A673 (cell line): Measurements from ENCODE around the gene FRMD4B.

Experiments
- EZH2 ChIP-seq: fragments of 200-600 bp; sonication (generic); IDR thresholded peaks from 2 replicates; pipeline ENCODE4 v1.6.1; 2017; ENCODE audit warnings: borderline replicate concordance, low read depth, mild to moderate bottlenecking, mixed read lengths, antibody characterized with exemption, low read length; ENCODE audit not compliant: poor library complexity, severe bottlenecking
- TF ChIP-seq, protein P1 (sequence below): fragments of 300-800, 200-600 bp; sonication (generic); conservative IDR thresholded peaks from 2 replicates; pipeline ENCODE4 v1.5.1; 2017; ENCODE audit warnings: low read depth, mild to moderate bottlenecking, antibody characterized with exemption, low read length, moderate library complexity, mixed read lengths

DNA sequence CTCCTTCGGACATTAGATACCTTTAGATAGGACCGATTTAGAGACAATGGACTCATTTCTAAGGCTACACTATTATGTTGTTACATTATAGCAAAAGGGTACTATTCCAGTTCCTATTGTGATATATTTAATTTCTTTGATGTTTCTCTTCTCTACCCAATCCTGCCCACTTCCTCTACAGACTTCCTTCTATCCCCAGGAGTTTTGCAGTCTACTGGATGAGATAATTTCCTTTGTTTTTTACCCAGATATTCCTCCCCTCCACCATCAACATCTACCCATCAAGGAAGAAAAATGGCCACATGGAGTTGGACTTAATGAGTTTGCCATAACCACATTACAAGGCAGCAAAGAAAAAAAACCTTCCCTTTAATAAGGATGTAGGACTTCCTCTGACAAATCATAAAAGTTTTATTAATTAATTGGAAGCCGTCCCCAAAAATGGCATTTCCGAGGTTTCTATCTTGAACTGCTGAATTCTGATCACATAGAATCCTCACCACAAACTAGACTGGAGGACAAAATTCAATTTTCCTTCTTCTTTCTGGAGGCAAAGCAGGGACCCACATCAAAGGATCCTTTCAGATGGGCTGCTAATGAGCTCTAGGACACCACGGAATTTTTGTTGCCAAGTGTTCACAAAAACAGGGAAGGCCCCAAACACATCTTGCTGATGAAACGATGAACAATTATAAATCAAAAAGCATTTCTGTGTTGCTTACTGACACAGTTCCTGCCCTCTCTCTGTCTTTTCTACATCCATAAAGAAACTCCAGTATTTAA is 33.4 kb downstream of the FRMD4B start:
- TF ChIP-seq, protein P1, sequence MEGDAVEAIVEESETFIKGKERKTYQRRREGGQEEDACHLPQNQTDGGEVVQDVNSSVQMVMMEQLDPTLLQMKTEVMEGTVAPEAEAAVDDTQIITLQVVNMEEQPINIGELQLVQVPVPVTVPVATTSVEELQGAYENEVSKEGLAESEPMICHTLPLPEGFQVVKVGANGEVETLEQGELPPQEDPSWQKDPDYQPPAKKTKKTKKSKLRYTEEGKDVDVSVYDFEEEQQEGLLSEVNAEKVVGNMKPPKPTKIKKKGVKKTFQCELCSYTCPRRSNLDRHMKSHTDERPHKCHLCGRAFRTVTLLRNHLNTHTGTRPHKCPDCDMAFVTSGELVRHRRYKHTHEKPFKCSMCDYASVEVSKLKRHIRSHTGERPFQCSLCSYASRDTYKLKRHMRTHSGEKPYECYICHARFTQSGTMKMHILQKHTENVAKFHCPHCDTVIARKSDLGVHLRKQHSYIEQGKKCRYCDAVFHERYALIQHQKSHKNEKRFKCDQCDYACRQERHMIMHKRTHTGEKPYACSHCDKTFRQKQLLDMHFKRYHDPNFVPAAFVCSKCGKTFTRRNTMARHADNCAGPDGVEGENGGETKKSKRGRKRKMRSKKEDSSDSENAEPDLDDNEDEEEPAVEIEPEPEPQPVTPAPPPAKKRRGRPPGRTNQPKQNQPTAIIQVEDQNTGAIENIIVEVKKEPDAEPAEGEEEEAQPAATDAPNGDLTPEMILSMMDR = no peak
- TF ChIP-seq EZH2 = no peak
